ENCODE data around the gene KCND1.

DNA sequence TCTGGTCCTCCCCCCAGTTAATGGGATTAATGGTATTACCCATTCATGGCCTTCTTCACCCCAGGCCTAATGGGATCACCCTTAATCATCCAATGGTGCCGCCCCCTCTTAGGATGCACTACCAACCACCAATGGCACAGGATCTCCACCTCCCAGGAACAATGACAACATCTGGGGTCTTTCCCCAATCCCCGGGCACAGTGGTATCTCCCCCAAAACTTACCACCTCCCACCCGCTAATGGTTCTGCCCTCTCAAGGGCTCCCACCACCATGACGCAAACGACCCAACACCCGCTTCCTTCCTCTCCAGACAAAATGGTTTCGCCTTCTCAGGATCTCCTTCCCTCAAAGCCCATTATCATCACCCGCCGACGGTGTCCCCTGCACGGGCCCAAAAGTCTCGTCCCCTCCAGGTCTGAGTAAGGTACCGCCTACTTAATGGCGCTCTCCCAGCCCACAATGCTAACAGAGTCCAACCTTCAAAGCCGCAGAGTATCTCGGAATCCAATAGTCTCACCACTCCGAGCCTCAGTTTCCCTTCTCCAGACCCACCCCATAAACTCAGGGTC, 30.0 kb upstream of the KCND1 start:
- TF ChIP-seq, protein P1, sequence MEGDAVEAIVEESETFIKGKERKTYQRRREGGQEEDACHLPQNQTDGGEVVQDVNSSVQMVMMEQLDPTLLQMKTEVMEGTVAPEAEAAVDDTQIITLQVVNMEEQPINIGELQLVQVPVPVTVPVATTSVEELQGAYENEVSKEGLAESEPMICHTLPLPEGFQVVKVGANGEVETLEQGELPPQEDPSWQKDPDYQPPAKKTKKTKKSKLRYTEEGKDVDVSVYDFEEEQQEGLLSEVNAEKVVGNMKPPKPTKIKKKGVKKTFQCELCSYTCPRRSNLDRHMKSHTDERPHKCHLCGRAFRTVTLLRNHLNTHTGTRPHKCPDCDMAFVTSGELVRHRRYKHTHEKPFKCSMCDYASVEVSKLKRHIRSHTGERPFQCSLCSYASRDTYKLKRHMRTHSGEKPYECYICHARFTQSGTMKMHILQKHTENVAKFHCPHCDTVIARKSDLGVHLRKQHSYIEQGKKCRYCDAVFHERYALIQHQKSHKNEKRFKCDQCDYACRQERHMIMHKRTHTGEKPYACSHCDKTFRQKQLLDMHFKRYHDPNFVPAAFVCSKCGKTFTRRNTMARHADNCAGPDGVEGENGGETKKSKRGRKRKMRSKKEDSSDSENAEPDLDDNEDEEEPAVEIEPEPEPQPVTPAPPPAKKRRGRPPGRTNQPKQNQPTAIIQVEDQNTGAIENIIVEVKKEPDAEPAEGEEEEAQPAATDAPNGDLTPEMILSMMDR (conservative IDR thresholded peaks at IDR 0.05; ENCODE audit: low read depth in 2 of 2), result no peak
- no peak for TF ChIP-seq POLR2AphosphoS5 (IDR thresholded peaks at IDR 0.05; ENCODE audit: low read depth)
- no peak for TF ChIP-seq JUNB (IDR thresholded peaks at IDR 0.05; ENCODE audit: unreplicated experiment)
- TF ChIP-seq, protein P2, sequence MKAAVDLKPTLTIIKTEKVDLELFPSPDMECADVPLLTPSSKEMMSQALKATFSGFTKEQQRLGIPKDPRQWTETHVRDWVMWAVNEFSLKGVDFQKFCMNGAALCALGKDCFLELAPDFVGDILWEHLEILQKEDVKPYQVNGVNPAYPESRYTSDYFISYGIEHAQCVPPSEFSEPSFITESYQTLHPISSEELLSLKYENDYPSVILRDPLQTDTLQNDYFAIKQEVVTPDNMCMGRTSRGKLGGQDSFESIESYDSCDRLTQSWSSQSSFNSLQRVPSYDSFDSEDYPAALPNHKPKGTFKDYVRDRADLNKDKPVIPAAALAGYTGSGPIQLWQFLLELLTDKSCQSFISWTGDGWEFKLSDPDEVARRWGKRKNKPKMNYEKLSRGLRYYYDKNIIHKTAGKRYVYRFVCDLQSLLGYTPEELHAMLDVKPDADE (IDR thresholded peaks at IDR 0.05), result no peak
- no peak for TF ChIP-seq EZH2 (IDR thresholded peaks at IDR 0.05; ENCODE audit: low read depth, unreplicated experiment)
- no peak for TF ChIP-seq CREB1 (CRISPR knock-in tag; IDR thresholded peaks at IDR 0.05; ENCODE audit: low read depth)
- no peak for TF ChIP-seq EZH2phosphoT487 (IDR thresholded peaks at IDR 0.05; ENCODE audit: unreplicated experiment)
- TF ChIP-seq, protein P3, sequence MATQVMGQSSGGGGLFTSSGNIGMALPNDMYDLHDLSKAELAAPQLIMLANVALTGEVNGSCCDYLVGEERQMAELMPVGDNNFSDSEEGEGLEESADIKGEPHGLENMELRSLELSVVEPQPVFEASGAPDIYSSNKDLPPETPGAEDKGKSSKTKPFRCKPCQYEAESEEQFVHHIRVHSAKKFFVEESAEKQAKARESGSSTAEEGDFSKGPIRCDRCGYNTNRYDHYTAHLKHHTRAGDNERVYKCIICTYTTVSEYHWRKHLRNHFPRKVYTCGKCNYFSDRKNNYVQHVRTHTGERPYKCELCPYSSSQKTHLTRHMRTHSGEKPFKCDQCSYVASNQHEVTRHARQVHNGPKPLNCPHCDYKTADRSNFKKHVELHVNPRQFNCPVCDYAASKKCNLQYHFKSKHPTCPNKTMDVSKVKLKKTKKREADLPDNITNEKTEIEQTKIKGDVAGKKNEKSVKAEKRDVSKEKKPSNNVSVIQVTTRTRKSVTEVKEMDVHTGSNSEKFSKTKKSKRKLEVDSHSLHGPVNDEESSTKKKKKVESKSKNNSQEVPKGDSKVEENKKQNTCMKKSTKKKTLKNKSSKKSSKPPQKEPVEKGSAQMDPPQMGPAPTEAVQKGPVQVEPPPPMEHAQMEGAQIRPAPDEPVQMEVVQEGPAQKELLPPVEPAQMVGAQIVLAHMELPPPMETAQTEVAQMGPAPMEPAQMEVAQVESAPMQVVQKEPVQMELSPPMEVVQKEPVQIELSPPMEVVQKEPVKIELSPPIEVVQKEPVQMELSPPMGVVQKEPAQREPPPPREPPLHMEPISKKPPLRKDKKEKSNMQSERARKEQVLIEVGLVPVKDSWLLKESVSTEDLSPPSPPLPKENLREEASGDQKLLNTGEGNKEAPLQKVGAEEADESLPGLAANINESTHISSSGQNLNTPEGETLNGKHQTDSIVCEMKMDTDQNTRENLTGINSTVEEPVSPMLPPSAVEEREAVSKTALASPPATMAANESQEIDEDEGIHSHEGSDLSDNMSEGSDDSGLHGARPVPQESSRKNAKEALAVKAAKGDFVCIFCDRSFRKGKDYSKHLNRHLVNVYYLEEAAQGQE (IDR thresholded peaks at IDR 0.05; ENCODE audit: unreplicated experiment), result no peak
